Measurements from ENCODE around the gene VN1R4. TPM values are rescaled to one million over a fixed set of nuclear protein-coding genes. Genes with fewer than 3 reads are reported as not detected.
"Not testable (repeated sequence)": the region's sequence is repeated elsewhere in the genome, so short reads cannot be mapped to it uniquely, and the experiment has no call there.

VN1R4 gene
- polyA plus RNA-seq, 3 donors, result not detected

DNA sequence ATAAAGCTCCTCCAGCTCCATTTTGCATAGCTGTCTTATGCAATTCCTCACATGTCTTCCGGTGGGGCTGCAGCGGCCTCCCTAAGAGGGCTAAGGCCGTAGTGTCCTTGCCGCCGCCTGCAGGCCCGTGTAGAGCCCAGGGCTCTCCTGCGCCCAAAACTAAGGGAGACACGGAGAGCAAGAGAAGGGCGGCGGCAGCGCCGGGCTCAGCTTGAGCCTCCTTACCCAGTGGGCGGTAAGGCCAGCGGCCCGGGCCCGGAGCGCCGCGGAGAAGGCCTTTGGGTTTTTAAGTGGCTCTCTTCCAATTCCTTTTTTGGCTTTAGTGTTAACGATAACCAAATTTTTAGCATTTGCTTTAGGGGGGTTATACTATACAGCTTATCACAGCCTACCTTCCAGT lies 42.9 kb downstream of the VN1R4 start:
- Mint-ChIP-seq H3K27ac (no peak overlapping the region), H3K9me3 (peaks cover 38 to 90% (median 81%) of the 10 kb centered on the region in 7 donors), H3K4me1 (no peaks in the 10 kb centered on the region), H3K27me3 (ENCODE audit: low read depth in 3 of 3) (peaks cover 0 to 2% (median 0%) of the 10 kb centered on the region in 3 donors), H3K36me3 (no peaks in the 10 kb centered on the region), H3K4me3 (no peak overlapping the region)
- Histone ChIP-seq H3K36me3 (replicated peaks in 1 of 2; ENCODE audit: control insufficient read depth in 1 of 2, insufficient read depth in 2 of 2, low read length in 2 of 2) (no peaks in the 10 kb centered on the region), H3K4me3 (replicated peaks in 1 of 3; ENCODE audit: low read depth in 2 of 3, low read length in 3 of 3) (no peak overlapping the region), H3K9me3 (replicated peaks in 1 of 2; ENCODE audit: control insufficient read depth in 1 of 2, insufficient read depth in 1 of 2, low read length in 2 of 2) (peaks cover 65 to 84% of the 10 kb centered on the region in 2 donors), H3K79me2 (ENCODE audit: insufficient read depth, low read length) (no peaks in the 10 kb centered on the region), H3K27me3 (ENCODE audit: control insufficient read depth in 2 of 2, insufficient read depth in 2 of 2, low read length in 2 of 2) (no peaks in the 10 kb centered on the region), H3K27ac (ENCODE audit: low read depth in 1 of 2, low read length in 2 of 2) (no peak overlapping the region), H2AFZ (ENCODE audit: insufficient read depth, low read depth, low read length, poor library complexity, severe bottlenecking) (no peak overlapping the region), H4K20me1 (ENCODE audit: insufficient read depth, low read length) (no peaks in the 10 kb centered on the region), H3K9ac (ENCODE audit: insufficient read depth, low read length, poor library complexity, severe bottlenecking) (no peak overlapping the region), H3K4me1 (ENCODE audit: control insufficient read depth in 1 of 2, insufficient read depth in 2 of 2, low read length in 2 of 2) (no peaks in the 10 kb centered on the region), H3K4me2 (replicated peaks; ENCODE audit: extremely low read depth, low read length, poor library complexity, severe bottlenecking) (no peak overlapping the region)
- intact Hi-C loops (cut with micrococcal nuclease), result no loop called here
- no peak for DNase-seq
- TF ChIP-seq, protein P1, sequence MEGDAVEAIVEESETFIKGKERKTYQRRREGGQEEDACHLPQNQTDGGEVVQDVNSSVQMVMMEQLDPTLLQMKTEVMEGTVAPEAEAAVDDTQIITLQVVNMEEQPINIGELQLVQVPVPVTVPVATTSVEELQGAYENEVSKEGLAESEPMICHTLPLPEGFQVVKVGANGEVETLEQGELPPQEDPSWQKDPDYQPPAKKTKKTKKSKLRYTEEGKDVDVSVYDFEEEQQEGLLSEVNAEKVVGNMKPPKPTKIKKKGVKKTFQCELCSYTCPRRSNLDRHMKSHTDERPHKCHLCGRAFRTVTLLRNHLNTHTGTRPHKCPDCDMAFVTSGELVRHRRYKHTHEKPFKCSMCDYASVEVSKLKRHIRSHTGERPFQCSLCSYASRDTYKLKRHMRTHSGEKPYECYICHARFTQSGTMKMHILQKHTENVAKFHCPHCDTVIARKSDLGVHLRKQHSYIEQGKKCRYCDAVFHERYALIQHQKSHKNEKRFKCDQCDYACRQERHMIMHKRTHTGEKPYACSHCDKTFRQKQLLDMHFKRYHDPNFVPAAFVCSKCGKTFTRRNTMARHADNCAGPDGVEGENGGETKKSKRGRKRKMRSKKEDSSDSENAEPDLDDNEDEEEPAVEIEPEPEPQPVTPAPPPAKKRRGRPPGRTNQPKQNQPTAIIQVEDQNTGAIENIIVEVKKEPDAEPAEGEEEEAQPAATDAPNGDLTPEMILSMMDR (IDR thresholded peaks at IDR 0.05), result no peak
- WGBS (ENCODE audit: insufficient coverage), result 100% methylated on average over 1 of the region's 20 CpGs

DNA sequence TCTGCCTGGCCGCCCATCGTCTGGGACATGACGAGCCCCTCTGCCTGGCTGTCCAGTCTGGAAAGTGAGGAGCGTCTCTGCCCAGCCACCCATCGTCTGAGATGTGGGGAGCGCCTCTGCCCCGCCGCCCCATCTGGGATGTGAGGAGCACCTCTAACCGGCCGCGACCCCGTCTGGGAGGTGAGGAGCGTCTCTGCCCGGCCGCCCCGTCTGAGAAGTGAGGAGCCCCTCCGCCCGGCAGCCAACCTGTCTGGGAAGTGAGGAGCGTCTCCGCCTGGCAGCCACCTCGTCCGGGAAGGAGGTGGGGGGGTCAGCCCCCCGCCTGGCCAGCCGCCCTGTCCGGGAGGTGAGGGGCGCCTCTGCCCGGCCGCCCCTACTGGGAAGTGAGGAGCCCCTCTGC lies 44.8 kb downstream of the VN1R4 start:
- H3K27me3 Mint-ChIP-seq (ENCODE audit: low read depth in 3 of 3); H3K27ac Mint-ChIP-seq; H3K4me3 Mint-ChIP-seq; H3K9ac ChIP-seq (ENCODE audit: insufficient read depth, low read length, poor library complexity, severe bottlenecking); H3K4me1 Mint-ChIP-seq; H3K4me2 ChIP-seq (replicated peaks; ENCODE audit: extremely low read depth, low read length, poor library complexity, severe bottlenecking); H3K27ac ChIP-seq (ENCODE audit: low read depth in 1 of 2, low read length in 2 of 2); H3K4me1 ChIP-seq (ENCODE audit: control insufficient read depth in 1 of 2, insufficient read depth in 2 of 2, low read length in 2 of 2); intact Hi-C loops (cut with micrococcal nuclease); H3K79me2 ChIP-seq (ENCODE audit: insufficient read depth, low read length); H3K36me3 ChIP-seq (replicated peaks in 1 of 2; ENCODE audit: control insufficient read depth in 1 of 2, insufficient read depth in 2 of 2, low read length in 2 of 2); H3K27me3 ChIP-seq (ENCODE audit: control insufficient read depth in 2 of 2, insufficient read depth in 2 of 2, low read length in 2 of 2); H2AFZ ChIP-seq (ENCODE audit: insufficient read depth, low read depth, low read length, poor library complexity, severe bottlenecking); H4K20me1 ChIP-seq (ENCODE audit: insufficient read depth, low read length); H3K36me3 Mint-ChIP-seq; DNase-seq; H3K4me3 ChIP-seq (replicated peaks in 1 of 3; ENCODE audit: low read depth in 2 of 3, low read length in 3 of 3): not testable (repeated sequence)
- peaks cover 37 to 90% (median 83%) of the 10 kb centered on the region in 7 donors for H3K9me3 Mint-ChIP-seq
- H3K9me3 ChIP-seq (replicated peaks in 1 of 2; ENCODE audit: control insufficient read depth in 1 of 2, insufficient read depth in 1 of 2, low read length in 2 of 2), result peaks cover 64 to 81% of the 10 kb centered on the region in 2 donors
- no CpG with 5 or more reads among the region's 28 CpGs for WGBS (ENCODE audit: insufficient coverage)

Other genes starting within 250 kb of the VN1R4 start
- gene ERVV-2, start 223.0 kb downstream of the VN1R4 start, polyA plus RNA-seq, result not detected
- 10 to 100 TPM in 1 of 3 donors, 1 to 10 TPM in 2; 6.4 to 24.5 (median 7.7) TPM for gene ZNF160, start 164.3 kb downstream of the VN1R4 start, polyA plus RNA-seq
- under 1 TPM in 2 of 3 donors, not detected in 1; 0.11 to 0.17 TPM for gene ZNF415, start 134.8 kb downstream of the VN1R4 start, polyA plus RNA-seq
- 1 to 10 TPM in 2 of 3 donors, under 1 TPM in 1; 0.89 to 3.3 (median 2.0) TPM for gene ZNF347, start 108.7 kb downstream of the VN1R4 start, polyA plus RNA-seq
- gene ZNF665, start 74.4 kb downstream of the VN1R4 start, polyA plus RNA-seq, result 1 to 10 TPM in 1 of 3 donors, under 1 TPM in 2; 0.68 to 1.7 (median 0.88) TPM
- 1 to 10 TPM in 2 of 3 donors, under 1 TPM in 1; 0.68 to 2.1 (median 1.5) TPM for gene ZNF677, start 12.8 kb downstream of the VN1R4 start, polyA plus RNA-seq
- not detected for gene VN1R2, start 9.4 kb downstream of the VN1R4 start, polyA plus RNA-seq
- 1 to 10 TPM in 2 of 3 donors, under 1 TPM in 1; 0.51 to 3.6 (median 2.6) TPM for gene ZNF845, start 66.0 kb upstream of the VN1R4 start, polyA plus RNA-seq
- gene ZNF525, start 98.0 kb upstream of the VN1R4 start, polyA plus RNA-seq, result 1 to 10 TPM in 1 of 3 donors, under 1 TPM in 2; 0.29 to 2.0 (median 0.64) TPM
- gene ZNF765, start 127.4 kb upstream of the VN1R4 start, polyA plus RNA-seq, result 1 to 10 TPM; 1.5 to 5.0 (median 3.4) TPM
- 1 to 10 TPM; 3.4 to 6.1 (median 5.6) TPM for gene ZNF761, start 164.3 kb upstream of the VN1R4 start, polyA plus RNA-seq
- 1 to 10 TPM in 1 of 3 donors, under 1 TPM in 2; 0.32 to 1.9 (median 0.61) TPM for gene ZNF813, start 200.0 kb upstream of the VN1R4 start, polyA plus RNA-seq

All from CD14-positive monocyte (primary cell).